Right lobe of liver (tissue), 6 donors: ENCODE data around the gene FGF11. TPM values are rescaled to one million over a fixed set of nuclear protein-coding genes. Genes with fewer than 3 reads are reported as not detected.
"Not testable (repeated sequence)": the region's sequence is repeated elsewhere in the genome, so short reads cannot be mapped to it uniquely, and the experiment has no call there.

Experiments
- ATAC-seq, 4 donors: fragments of 200-7000 bp; cut with Tn5 transposase; one replicate each; pipeline ENCODE4 v1.9.1; 2020; ENCODE audit warnings: mild to moderate bottlenecking in 4 of 4, moderate library complexity in 4 of 4
- DNase-seq, 3 donors: peaks; one replicate each; pipeline ENCODE4 v3.0.0-alpha.2; 2020
- H3K27ac ChIP-seq, 3 donors: fragments of 200-600 bp; one replicate each; pipeline ENCODE4 v1.8.0; 2022
- H3K27me3 ChIP-seq, 2 donors: fragments of 200-600 bp; one replicate each; pipeline ENCODE4 v1.8.0; 2022
- H3K36me3 ChIP-seq, 4 donors: fragments of 200-600 bp; sonication (generic) in 1 of 4; one replicate each; pipeline versions ENCODE4 v1.5.1 to v1.8.0; 2017 to 2022; ENCODE audit warnings: control low read depth in 1 of 4
- H3K4me1 ChIP-seq, 4 donors: fragments of 200-600 bp; sonication (generic) in 1 of 4; one replicate each; pipeline versions ENCODE4 v1.5.1 to v1.8.0; 2017 to 2022; ENCODE audit warnings: control low read depth in 1 of 4
- H3K4me3 ChIP-seq, 3 donors: fragments of 200-600 bp; one replicate each; pipeline ENCODE4 v1.8.0; 2022
- H3K9me3 ChIP-seq, 4 donors: fragments of 200-600 bp; sonication (generic) in 1 of 4; one replicate each; pipeline versions ENCODE4 v1.5.1 to v1.8.0; 2017 to 2022; ENCODE audit warnings: control low read depth in 1 of 4
- CTCF ChIP-seq, 4 donors: fragments of 200-600 bp in 3 of 4; fragments of 450-650 bp in 1 of 4; IDR thresholded peaks; one replicate each; pipeline versions ENCODE4 v1.5.1 to v1.8.0; 2016 to 2022; ENCODE audit warnings: antibody characterized with exemption in 4 of 4, mild to moderate bottlenecking in 2 of 4
- POLR2A ChIP-seq: fragments of 450-650 bp; IDR thresholded peaks from one replicate; pipeline ENCODE4 v1.6.1; 2017; ENCODE audit warnings: antibody characterized with exemption, mild to moderate bottlenecking
- whole genome bisulfite sequencing: methylation state at CpG from one replicate; pipeline ENCODE4 v1.1.6; 2018; ENCODE audit warnings: low coverage, low lambda C conversion rate; ENCODE audit not compliant: insufficient coverage; ENCODE audit errors: missing lambda C conversion rate; 5-methylcytosine and 5-hydroxymethylcytosine counted together
- intact Hi-C, 2 donors: fragments of 100-400 bp; cut with DNase I; formaldehyde crosslinking; loops; one replicate each; pipeline versions ENCODE4 v1.11.2 to v1.14.1; 2022
- total RNA-seq, 6 experiments: library from RNA; depleted of rRNA in 2 of 6; stranded (reverse); fragments of >200 nt in 2 of 6; fragmentation: NEBNext Ultra II Directional in 3 of 6; extraction: Animal tissue kit (Norgen Biotek cat#: 25700) in 3 of 6; gene quantifications; one replicate each; pipeline versions ENCODE4 v1.1.0 to v1.2.4, GENCODE V29; 2016 to 2023
- donor health status: DM: no; HTN: yes; CAD: no.
- donor health status: DM: no; HTN: no; CAD: no.
- donor health status: DM: no; HTN: no; CAD: no.
- donor health status: DM: no; HTN: yes; CAD: no.
- donor health status: DM: no; HTN: yes; CAD: no.

Gene FGF11
- total RNA-seq, 6 experiments from 2014 or later = 0.37 to 0.84 (median 0.68) TPM; not detected in 1

DNA sequence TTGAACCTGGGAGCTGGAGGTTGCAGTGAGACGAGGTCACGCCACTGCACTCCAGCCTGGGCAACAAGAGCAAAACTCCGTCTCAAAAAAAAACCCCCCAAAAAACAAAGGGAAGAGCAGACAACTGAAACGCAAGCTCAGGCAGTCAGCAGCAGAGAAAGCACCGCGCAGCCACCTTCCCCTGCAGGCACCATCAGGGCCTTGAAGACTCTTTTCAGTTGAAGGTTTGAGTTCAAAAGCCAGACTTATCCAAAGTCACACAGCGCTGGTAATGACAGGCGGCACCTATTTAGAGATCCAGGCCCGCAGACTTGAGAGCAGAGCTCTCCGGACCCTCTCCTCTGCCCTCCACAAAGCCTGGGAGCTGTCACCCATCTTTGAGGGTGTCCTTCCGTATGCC lies 29.0 kb downstream of the FGF11 start:
- H3K27ac ChIP-seq = no peak overlapping the region
- TF ChIP-seq CTCF (IDR thresholded peaks at IDR 0.05) = no peak
- TF ChIP-seq POLR2A = no peak
- peaks cover 0 to 37% (median 9%) of the 10 kb centered on the region in 4 donors for H3K4me1 ChIP-seq
- H3K9me3 ChIP-seq = no peaks in the 10 kb centered on the region
- H3K36me3 ChIP-seq = peaks cover 0 to 2% (median 0%) of the 10 kb centered on the region in 4 donors
- no peaks in the 10 kb centered on the region for H3K27me3 ChIP-seq
- 87% methylated on average over 3 of the region's 11 CpGs for WGBS
- intact Hi-C loops = no loop called here
- DNase-seq = no peak
- H3K4me3 ChIP-seq = no peak overlapping the region
- no peak for ATAC-seq

DNA sequence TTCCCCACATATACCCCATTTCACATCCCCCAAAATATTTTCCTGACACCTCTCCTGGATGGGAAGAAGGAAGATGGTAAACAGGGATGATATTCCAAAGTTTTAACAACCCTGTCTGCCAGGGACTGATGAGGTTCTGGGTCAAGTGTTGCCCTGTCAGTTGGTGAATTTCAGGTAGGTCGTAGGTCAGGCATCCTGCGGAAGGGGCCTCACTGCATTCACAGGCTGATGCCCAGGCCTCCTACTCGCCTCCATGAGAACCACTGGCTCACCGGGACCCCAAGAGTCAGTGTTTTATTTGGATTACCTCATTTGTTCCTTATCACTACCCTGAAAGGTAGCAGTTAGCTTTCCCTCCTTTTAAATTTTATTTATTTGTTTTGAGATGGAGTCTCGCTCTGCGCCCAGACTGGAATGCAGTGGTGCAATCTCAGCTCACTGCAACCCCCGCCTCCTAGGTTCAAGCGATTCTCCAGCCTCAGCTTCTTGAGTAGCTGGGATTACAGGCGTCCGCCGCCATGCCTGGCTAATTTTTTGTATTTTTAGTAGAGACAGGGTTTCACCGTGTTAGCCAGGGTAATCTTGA lies 29.6 kb downstream of the FGF11 start:
- 52% methylated on average over 12 of the region's 12 CpGs for WGBS
- ATAC-seq = no peak
- DNase-seq = no peak

DNA sequence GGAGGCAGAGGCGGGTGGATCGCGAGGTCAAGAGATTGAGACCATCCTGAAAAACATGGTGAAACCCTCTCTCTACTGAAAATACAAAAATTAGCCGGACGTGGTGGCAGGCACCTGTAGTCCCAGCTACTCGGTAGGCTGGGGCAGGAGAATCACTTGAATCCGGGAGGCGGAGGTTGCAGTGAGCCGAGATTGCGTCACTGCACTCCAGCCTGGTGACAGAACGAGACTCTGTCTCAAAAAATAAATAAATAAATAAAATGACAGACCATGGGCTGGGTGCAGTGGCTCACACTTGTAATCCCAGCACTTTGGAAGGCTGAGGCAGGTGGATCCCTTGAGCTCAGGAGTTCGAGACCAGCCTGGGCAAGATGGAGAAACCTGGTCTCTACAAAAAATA lies 30.5 kb downstream of the FGF11 start:
- H3K27me3 ChIP-seq, H3K9me3 ChIP-seq, DNase-seq, H3K36me3 ChIP-seq, intact Hi-C loops, H3K4me3 ChIP-seq: not testable (repeated sequence)
- H3K27ac ChIP-seq = peak overlapping the region in 1 of 3 donors; percentile 30
- H3K4me1 ChIP-seq = peaks cover 0 to 44% (median 12%) of the 10 kb centered on the region in 4 donors
- peak in 1 of 4 donors; percentile 6 for ATAC-seq
- 62% methylated on average over 10 of the region's 12 CpGs for WGBS

More for the DNA sequence above, 29.6 kb downstream of the FGF11 start:
- Histone ChIP-seq H3K9me3 (no peaks in the 10 kb centered on the region), H3K4me1 (peaks cover 0 to 37% (median 9%) of the 10 kb centered on the region in 4 donors), H3K27me3 (no peaks in the 10 kb centered on the region), H3K27ac (no peak overlapping the region), H3K36me3 (no peaks in the 10 kb centered on the region), H3K4me3 (no peak overlapping the region)
- TF ChIP-seq CTCF (IDR thresholded peaks at IDR 0.05) (no peak), POLR2A (no peak)
- intact Hi-C loops = no loop called here

DNA sequence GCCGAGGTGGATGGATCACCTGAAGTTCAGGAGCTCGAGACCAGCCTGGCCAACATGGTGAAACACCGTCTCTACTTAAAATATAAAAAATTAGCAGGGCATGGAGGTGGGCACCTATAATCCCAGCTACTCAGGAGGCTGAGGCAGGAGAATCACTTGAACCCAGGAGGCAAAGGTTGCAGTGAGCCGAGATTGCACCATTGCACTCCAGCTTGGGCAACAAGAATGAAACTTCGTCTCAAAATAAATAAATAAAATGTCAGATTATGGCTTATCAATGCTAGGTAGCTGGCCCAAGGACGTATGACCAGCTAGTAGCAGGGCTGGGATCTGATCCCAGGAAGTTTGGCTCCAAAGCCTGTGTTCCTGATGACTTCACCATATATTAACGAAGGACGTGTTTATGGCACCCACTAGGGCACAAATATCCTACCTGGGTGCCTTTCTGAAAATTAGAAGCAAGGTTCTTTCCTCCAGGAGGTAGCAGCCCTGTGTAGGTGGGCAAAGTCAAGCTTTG lies 31.2 kb downstream of the FGF11 start:
- DNase-seq, H3K9me3 ChIP-seq, H3K27me3 ChIP-seq, H3K4me3 ChIP-seq, intact Hi-C loops, H3K36me3 ChIP-seq: not testable (repeated sequence)
- 56% methylated on average over 8 of the region's 8 CpGs for whole genome bisulfite sequencing
- ATAC-seq = peak in 3 of 4 donors; percentile 43 to 72 (median 60)
- peak overlapping the region in 1 of 3 donors; percentile 30 for H3K27ac ChIP-seq
- H3K4me1 ChIP-seq = peaks cover 0 to 47% (median 15%) of the 10 kb centered on the region in 4 donors

DNA sequence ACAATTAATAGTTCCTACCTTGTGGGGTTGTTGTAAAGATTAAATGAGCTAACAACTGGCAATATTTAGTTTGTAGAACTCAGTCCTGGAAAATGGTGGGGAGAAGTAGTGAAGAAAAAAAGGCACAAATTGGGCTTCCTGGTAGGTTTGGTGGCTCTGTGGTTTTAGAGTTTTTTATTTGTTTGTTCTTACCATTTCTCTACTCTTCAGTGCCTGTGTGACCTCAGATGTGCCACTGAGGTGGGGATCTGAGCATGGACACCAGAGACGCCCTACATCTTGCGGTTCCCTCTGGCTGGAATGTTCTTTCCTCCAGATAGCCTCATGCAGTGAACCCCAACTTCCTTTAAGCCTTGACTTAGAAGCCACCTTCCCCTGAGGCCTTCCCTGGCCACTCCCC lies 32.4 kb downstream of the FGF11 start:
- no peak for TF ChIP-seq CTCF (IDR thresholded peaks at IDR 0.05)
- TF ChIP-seq POLR2A = no peak
- intact Hi-C loops = no loop called here
- Histone ChIP-seq H3K4me1 (peaks cover 0 to 44% (median 12%) of the 10 kb centered on the region in 4 donors), H3K27me3 (no peaks in the 10 kb centered on the region), H3K4me3 (no peak overlapping the region), H3K27ac (no peak overlapping the region), H3K36me3 (no peaks in the 10 kb centered on the region), H3K9me3 (no peaks in the 10 kb centered on the region)
- no peak for DNase-seq
- WGBS = 69% methylated on average over 2 of the region's 2 CpGs
- ATAC-seq = no peak

- intact Hi-C loops, H3K27me3 ChIP-seq, H3K4me3 ChIP-seq, H3K9me3 ChIP-seq, H3K27ac ChIP-seq, H3K36me3 ChIP-seq: not testable (repeated sequence)
- 79% methylated on average over 2 of the region's 8 CpGs for WGBS
- ATAC-seq (peak in 3 of 4 donors; percentile 8 to 13 (median 8)), DNase-seq (peak; percentile 72 to 82 (median 78))
- H3K4me1 ChIP-seq = peaks cover 0 to 27% (median 9%) of the 10 kb centered on the region in 4 donors
Observed at GRCh38 chr17:7474767-7475166, 35.5 kb downstream of the FGF11 start.
